Upper lobe of left lung (tissue), 4 donors: ENCODE results near the gene UST.

Source experiments
- POLR2A ChIP-seq, 4 donors: fragments of 450-650 bp; IDR thresholded peaks; one replicate each; pipeline ENCODE4 v1.5.1; 2016 to 2017; ENCODE audit warnings: antibody characterized with exemption in 4 of 4, mild to moderate bottlenecking in 2 of 4
- TF ChIP-seq, protein P1 (sequence below), 6 experiments: fragments of 450-650 bp in 4 of 6; fragments of 200-600 bp in 2 of 6; sonication (generic) in 2 of 6; IDR thresholded peaks; one replicate each; pipeline ENCODE4 v1.5.1; 2016 to 2019; ENCODE audit warnings: antibody characterized with exemption in 6 of 6

DNA sequence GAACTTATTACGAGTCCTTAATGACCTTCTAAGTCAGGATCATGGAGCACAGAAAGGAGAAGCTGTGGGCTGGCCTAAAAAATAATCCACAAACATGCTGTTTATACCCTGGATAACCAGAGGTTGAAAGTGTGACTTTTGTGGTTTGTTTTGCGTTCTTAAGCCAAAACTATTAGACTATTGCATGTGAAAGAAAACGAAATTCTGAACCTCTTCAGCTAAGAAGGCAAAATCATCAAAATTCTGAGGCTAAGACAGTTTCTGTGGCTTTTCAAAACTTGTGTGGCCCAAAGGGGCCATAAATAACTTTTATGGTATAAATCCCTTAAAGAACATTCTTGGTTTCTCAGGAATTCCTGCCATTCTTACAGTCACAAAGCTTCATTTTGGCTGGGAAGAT, 251.0 kb downstream of the UST start:
- no peak for TF ChIP-seq POLR2A (IDR thresholded peaks at IDR 0.05)
- TF ChIP-seq, protein P1, sequence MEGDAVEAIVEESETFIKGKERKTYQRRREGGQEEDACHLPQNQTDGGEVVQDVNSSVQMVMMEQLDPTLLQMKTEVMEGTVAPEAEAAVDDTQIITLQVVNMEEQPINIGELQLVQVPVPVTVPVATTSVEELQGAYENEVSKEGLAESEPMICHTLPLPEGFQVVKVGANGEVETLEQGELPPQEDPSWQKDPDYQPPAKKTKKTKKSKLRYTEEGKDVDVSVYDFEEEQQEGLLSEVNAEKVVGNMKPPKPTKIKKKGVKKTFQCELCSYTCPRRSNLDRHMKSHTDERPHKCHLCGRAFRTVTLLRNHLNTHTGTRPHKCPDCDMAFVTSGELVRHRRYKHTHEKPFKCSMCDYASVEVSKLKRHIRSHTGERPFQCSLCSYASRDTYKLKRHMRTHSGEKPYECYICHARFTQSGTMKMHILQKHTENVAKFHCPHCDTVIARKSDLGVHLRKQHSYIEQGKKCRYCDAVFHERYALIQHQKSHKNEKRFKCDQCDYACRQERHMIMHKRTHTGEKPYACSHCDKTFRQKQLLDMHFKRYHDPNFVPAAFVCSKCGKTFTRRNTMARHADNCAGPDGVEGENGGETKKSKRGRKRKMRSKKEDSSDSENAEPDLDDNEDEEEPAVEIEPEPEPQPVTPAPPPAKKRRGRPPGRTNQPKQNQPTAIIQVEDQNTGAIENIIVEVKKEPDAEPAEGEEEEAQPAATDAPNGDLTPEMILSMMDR (IDR thresholded peaks at IDR 0.05): no peak
